ENCODE results near the gene AP1B1.
"Not testable (repeated sequence)": the region's sequence is repeated elsewhere in the genome, so short reads cannot be mapped to it uniquely, and the experiment has no call there.

Gene AP1B1

GRCh38 chr22:29386708-29387107 lies 1.7 kb downstream of the AP1B1 start:
- DNase-seq, result no peak

- peak; percentile 33 for DNase-seq
Observed at GRCh38 chr22:29385748-29386147, 2.6 kb downstream of the AP1B1 start.

- no peak for DNase-seq
Observed at GRCh38 chr22:29385151-29385704, 3.1 kb downstream of the AP1B1 start.

GRCh38 chr22:29383740-29384139 lies 4.6 kb downstream of the AP1B1 start:
- DNase-seq, result no peak

GRCh38 chr22:29382580-29383302 lies 5.6 kb downstream of the AP1B1 start:
- DNase-seq, result no peak

- DNase-seq, result no peak
Observed at GRCh38 chr22:29380856-29381255, 7.5 kb downstream of the AP1B1 start.

DNA sequence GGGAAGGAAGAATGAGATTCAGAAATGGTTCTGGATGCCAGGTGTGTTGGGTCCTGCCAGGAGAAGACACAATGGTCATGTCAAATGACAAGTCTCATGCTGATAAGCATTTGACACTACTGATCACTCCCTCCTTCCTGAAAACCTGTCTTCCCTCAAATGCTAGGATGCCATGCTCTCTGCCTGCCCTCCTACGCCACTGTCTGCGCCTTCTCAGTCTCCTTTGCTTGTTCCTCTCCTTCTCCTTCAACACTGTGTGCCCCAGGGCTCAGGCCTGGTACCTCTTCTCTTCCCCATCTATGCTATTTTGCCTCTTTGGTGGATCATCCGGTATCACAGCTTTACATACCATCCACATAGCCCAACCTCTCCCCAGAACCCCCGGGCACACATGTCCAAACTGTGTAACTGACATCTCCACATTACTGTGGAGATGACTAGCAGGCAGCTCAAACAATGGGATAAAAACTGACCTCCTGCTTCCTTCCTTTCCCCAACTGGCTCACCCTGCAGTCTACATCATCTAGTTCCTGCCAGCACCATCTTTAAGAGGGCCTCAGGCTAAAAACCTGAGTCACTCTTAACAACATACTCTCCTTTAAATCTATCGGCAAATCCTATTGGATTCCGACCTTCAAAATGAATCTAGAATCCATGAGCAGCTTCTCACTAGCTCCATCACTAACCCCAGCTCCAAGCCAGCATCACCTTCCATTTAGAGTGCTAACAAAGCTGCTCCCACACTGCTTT lies 8.2 kb downstream of the AP1B1 start:
- no peak for DNase-seq

DNA sequence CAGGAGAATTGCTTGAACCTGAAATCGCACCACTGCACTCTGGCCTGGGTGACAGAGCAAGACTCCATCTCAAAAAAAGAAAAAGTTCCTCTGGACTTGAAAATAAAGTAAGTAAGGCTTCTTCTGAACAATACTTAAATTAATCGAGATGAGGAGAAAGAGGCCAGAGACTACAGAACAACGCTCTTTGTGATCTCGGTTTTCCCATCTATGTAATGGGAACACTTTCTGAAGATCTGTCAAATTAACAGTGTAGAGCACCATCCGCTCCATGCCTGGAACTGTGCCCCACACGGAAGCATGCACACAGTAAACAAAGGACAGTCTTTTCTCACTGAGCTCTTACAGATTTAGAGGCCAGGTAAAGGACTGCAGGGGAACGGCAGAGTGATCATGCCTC lies 9.1 kb downstream of the AP1B1 start:
- no peak for DNase-seq

DNA sequence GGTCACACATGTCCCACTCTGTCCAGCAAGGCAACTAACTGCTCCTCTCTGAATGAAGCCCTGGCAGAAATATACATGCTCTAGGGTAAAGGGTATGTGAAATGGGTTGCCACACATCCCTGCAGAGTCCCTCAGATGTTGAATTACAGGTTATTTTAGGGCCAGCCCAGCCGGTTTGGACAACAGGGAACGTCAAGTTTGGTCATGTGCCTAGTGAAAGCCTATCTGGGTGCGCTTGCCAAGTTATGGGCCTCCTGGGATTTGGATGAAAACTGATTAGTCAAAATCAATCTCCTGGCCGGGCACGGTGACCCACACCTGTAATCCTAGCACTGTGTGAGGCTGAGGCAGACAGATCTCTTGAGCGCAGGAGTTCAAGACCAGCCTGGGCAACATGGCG lies 10.4 kb downstream of the AP1B1 start:
- DNase-seq, result no peak

DNA sequence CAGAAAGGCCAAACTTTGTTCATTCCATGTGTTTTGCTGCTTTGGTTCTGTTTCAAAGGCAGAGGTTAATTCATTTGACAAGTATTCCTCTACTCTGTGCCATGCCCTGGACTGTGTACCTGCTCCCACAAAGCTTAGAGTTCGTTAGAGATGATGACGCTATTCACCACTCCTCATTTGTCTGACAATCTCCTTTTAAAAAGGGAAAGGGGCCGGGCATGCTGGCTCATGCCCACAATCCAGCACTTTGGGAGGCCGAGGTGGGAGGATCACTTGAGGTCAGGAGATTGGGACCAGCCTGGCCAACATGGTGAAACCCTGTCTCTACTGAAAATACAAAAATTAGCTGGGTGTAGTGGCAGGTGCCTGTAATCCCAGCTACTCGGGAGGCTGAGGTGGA lies 11.7 kb downstream of the AP1B1 start:
- DNase-seq, result not testable (repeated sequence)

- DNase-seq, result no peak
Observed at GRCh38 chr22:29375398-29376076, 12.8 kb downstream of the AP1B1 start.

GRCh38 chr22:29374806-29375205 lies 13.6 kb downstream of the AP1B1 start:
- not testable (repeated sequence) for DNase-seq

- DNase-seq, result no peak
Observed at GRCh38 chr22:29374401-29374800, 14.0 kb downstream of the AP1B1 start.

DNA sequence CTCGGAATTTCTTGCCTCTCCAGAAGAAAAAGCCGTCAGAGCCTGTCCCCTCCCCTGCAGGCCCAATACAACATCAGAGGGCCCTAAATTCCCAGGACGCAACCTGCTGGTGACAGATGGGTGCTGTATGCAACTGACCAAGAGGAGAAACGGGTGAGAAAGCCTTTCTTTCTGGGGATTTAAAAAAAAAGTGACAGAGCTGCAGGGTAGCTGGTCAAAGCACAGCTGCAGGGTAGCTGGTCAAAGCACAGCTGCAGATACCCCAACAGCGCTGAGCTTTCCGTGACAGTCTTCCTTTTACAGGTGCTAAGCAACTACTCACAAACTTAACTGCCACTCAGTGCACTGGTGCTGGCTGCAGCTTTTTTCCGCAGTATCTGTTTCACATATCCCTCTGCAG lies 17.8 kb downstream of the AP1B1 start:
- DNase-seq, result no peak

DNA sequence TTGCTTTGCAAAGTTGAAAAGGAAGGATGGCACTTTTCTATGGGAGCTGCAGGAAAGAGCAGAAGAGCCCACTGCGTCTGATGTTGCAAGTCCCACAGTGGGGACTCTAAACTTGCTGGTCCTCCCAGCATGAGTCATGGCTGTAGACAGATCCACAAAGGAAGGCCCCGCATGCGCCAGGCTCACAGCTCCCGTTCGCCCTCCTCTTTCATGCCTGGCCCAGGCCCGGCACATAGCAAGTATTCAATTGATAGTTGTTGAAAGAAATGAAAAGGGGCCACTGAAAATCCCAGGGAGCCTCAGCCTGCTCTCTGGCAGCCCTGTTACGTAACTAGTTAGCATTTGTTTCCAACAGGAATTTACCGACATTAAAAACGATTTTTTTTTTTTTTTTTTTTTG lies 18.9 kb downstream of the AP1B1 start:
- no peak for DNase-seq

- DNase-seq, result peak; percentile 71
Observed at GRCh38 chr22:29359469-29359868, 28.9 kb downstream of the AP1B1 start.

GRCh38 chr22:29357193-29357890 lies 31.0 kb downstream of the AP1B1 start:
- DNase-seq, result not testable (repeated sequence)

DNA sequence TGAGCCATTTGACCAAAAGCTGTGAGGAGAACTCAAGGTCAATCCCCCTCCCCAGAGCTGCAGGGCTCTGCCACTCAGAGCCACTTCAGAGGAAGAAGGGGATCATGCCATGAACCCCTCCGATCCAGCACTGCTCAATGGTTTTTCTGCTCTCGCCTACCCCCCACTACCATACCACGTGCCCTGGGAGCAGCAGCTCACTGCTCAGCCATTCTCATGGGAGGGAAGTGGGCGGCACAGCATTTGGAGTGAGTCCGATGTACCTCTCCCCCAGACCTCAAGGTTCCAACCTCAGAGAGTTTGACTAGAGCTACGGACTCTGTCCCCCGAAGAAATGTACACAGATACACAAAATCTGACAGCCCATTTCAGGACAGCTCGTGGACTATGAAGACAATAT lies 34.5 kb downstream of the AP1B1 start:
- no peak for DNase-seq

DNA sequence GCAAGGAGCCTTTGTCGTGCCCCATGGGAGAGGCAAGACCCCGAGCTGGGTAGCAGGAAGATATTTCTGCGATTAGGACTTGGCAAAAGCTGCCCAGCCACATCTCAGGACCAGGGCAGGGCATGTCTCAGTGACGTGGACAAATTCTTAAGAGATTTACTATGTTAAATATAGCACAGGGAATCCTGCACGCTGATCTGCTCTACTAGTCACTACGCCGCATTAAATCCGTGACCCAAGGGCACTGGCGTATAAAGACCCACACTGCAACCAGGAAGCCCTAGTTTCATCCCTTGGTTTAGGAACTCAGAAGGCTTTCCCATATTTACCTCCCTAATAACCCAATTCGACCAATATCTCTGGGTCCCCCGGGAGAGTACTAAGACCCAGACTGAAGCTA lies 35.1 kb downstream of the AP1B1 start:
- DNase-seq, result no peak

DNA sequence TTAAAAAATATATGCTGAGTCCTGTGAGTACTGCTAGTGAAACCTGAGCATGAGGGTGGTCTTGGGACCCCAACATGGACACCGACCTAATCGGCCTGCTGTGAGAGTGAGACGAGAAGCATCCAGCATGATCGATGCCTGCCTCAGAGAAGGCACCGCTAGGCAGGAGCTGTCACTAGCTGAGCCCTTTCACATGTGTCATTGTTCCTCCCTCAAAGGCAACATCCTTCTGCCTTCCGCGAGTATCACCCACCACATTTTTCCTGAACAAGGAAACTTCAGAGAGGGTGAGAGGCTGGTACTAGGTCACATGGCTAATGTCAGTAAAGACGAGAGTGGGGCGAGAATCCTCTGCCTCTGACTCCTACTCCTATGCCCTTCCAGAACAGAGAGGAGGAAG lies 35.6 kb downstream of the AP1B1 start:
- DNase-seq, result no peak

DNA sequence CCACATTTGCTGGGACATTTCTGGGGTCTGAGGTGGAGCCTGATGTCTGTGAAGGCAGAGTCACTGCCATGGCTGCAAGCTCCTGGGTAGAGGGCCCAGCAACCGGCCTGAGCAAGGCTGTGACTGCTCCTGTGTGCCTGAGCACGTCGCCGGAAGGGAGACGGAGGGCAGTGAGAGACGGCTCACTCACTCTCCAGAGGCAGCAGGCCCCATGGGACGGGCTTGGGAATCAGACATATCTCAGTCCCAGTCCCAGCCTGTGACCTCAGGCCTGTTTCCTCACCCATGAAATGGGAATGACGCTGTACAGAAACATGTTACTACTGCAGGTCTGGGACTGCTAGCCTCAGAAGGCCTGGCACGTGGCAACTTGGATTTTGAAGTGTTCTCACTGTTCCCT lies 36.5 kb downstream of the AP1B1 start:
- no peak for DNase-seq

GRCh38 chr22:29351042-29351441 lies 37.3 kb downstream of the AP1B1 start:
- no peak for DNase-seq

DNA sequence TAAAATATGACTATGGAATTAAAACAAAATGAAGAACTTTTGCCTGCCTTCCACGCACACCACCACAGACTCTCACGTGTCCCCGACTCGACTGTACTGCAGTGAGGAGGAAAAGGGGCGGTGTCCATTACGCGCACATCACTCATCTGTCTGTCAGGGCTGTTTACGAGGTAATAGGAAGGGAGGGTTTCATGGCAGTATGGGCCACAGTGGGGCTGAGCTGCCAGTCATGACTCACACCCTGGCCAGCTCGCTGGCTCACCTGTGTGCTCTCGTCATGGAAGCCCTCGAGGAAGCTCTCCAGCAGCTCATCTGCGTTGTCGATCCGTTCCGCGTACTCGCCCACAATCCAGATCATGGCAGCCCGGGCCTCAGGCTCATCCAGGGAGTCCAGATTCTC lies 39.4 kb downstream of the AP1B1 start:
- no peak for DNase-seq
